Fibroblast of lung (primary cell): ENCODE measurements around the gene SLC10A1.

Experiments
- CTCF ChIP-seq, 2 donors: IDR thresholded peaks in 1 of 2; conservative IDR thresholded peaks in 1 of 2; 1 replicate in 1 of 2; 2 replicates in 1 of 2; pipeline ENCODE4 v1.5.1; 2011 to 2012; ENCODE audit warnings: low read length in 2 of 2, control low read depth in 1 of 2, inconsistent platforms in 1 of 2, low read depth in 1 of 2, mild to moderate bottlenecking in 1 of 2
- EZH2 ChIP-seq: IDR thresholded peaks from 2 replicates; pipeline ENCODE4 v1.5.1; 2012; ENCODE audit warnings: low read length, control low read depth, mild to moderate bottlenecking; ENCODE audit errors: missing control alignments

- TF ChIP-seq CTCF (conservative IDR thresholded peaks at IDR 0.05 in 1 of 2, IDR thresholded peaks at IDR 0.05 in 1 of 2; ENCODE audit: low read depth in 1 of 2, low read length in 2 of 2) (no peak), EZH2 (no peak)
Measured at GRCh38 chr14:69789118-69789640, 7.9 kb downstream of the SLC10A1 start.
